H9 (cell line): ENCODE measurements around the gene LRRC8A. TPM values are rescaled to one million over a fixed set of nuclear protein-coding genes. Genes with fewer than 3 reads are reported as not detected.

Source experiments
- DNase-seq: peaks from one replicate; pipeline ENCODE4 v3.0.0-alpha.2; 2017
- H2AFZ ChIP-seq: one replicate; pipeline ENCODE4 v1.6.1; 2013; ENCODE audit warnings: mild to moderate bottlenecking, low read length, control low read depth, moderate library complexity
- H2AK5ac ChIP-seq: 2 replicates; pipeline ENCODE4 v1.6.1; 2013; ENCODE audit warnings: low read length, control low read depth, mixed read lengths; ENCODE audit not compliant: insufficient read length
- H2BK120ac ChIP-seq: one replicate; pipeline ENCODE4 v1.6.1; 2013; ENCODE audit warnings: low read depth, mild to moderate bottlenecking, low read length, control low read depth, inconsistent platforms; ENCODE audit not compliant: poor library complexity, severe bottlenecking
- H2BK12ac ChIP-seq: 2 replicates; pipeline ENCODE4 v1.6.1; 2013; ENCODE audit warnings: low read length, control low read depth, mixed read lengths, low read depth; ENCODE audit not compliant: insufficient read length
- H2BK15ac ChIP-seq: 2 replicates; pipeline ENCODE4 v1.6.1; 2013; ENCODE audit warnings: low read depth, low read length, control low read depth
- H2BK20ac ChIP-seq: one replicate; pipeline ENCODE4 v1.6.1; 2013; ENCODE audit warnings: low read depth, mild to moderate bottlenecking, low read length, control low read depth, inconsistent platforms; ENCODE audit not compliant: poor library complexity, severe bottlenecking
- H2BK5ac ChIP-seq: 2 replicates; pipeline ENCODE4 v1.6.1; 2013; ENCODE audit warnings: low read length, control low read depth, mixed read lengths; ENCODE audit not compliant: insufficient read length
- H3K14ac ChIP-seq: 2 replicates; pipeline ENCODE4 v1.6.1; 2013; ENCODE audit warnings: low read length, control low read depth; ENCODE audit not compliant: insufficient read depth
- H3K18ac ChIP-seq: 2 replicates; pipeline ENCODE4 v1.6.1; 2013; ENCODE audit warnings: low read depth, mild to moderate bottlenecking, mixed read lengths, low read length, control low read depth; ENCODE audit not compliant: insufficient read length
- H3K23ac ChIP-seq: 2 replicates; pipeline ENCODE4 v1.6.1; 2013; ENCODE audit warnings: low read length, control low read depth, mixed read lengths, low read depth; ENCODE audit not compliant: insufficient read length
- H3K23me2 ChIP-seq: 2 replicates; pipeline ENCODE4 v1.6.1; 2013; ENCODE audit warnings: low read depth, mild to moderate bottlenecking, mixed read lengths, low read length, control low read depth; ENCODE audit not compliant: insufficient read length, poor library complexity, severe bottlenecking
- H3K27ac ChIP-seq: 2 replicates; pipeline ENCODE4 v1.5.1; 2013; ENCODE audit warnings: low read length, control low read depth, mixed read lengths, low read depth; ENCODE audit not compliant: insufficient read length
- H3K27me3 ChIP-seq: 2 replicates; pipeline ENCODE4 v1.6.1; 2013; ENCODE audit warnings: low read length, control low read depth, inconsistent platforms; ENCODE audit not compliant: insufficient read depth
- H3K4ac ChIP-seq: 2 replicates; pipeline ENCODE4 v1.6.1; 2013; ENCODE audit warnings: low read depth, mild to moderate bottlenecking, control low read depth, inconsistent platforms, low read length, moderate library complexity
- H3K4me1 ChIP-seq: 2 replicates; pipeline ENCODE4 v1.6.1; 2013; ENCODE audit warnings: low read length, control low read depth, inconsistent platforms; ENCODE audit not compliant: insufficient read depth
- H3K4me2 ChIP-seq: 2 replicates; pipeline ENCODE4 v1.6.1; 2013; ENCODE audit warnings: low read length, control low read depth, mixed read lengths; ENCODE audit not compliant: insufficient read length, insufficient read depth
- H3K56ac ChIP-seq: 2 replicates; pipeline ENCODE4 v1.6.1; 2013; ENCODE audit warnings: low read depth, mild to moderate bottlenecking, mixed read lengths, low read length, control low read depth; ENCODE audit not compliant: insufficient read length
- H3K79me1 ChIP-seq: 2 replicates; pipeline ENCODE4 v1.6.1; 2013; ENCODE audit warnings: low read depth, mild to moderate bottlenecking, moderate library complexity, low read length, control low read depth, inconsistent platforms; ENCODE audit not compliant: insufficient read depth, poor library complexity, severe bottlenecking
- H3K79me2 ChIP-seq: 2 replicates; pipeline ENCODE4 v1.6.1; 2013; ENCODE audit warnings: low read length, control low read depth, inconsistent platforms; ENCODE audit not compliant: insufficient read depth
- H3K9ac ChIP-seq: 2 replicates; pipeline ENCODE4 v1.6.1; 2013; ENCODE audit warnings: low read length, control low read depth, mixed read lengths; ENCODE audit not compliant: insufficient read length; ENCODE audit errors: extremely low read depth
- H3K9me3 ChIP-seq: one replicate; pipeline ENCODE4 v1.6.1; 2013; ENCODE audit warnings: low read depth, low read length, inconsistent platforms; ENCODE audit not compliant: control insufficient read depth
- H3T11ph ChIP-seq: one replicate; pipeline ENCODE4 v1.6.1; 2013; ENCODE audit warnings: mild to moderate bottlenecking, low read length, control low read depth, inconsistent platforms
- H4K20me1 ChIP-seq: one replicate; pipeline ENCODE4 v1.6.1; 2013; ENCODE audit not compliant: control insufficient read depth, insufficient read length, insufficient read depth
- H4K5ac ChIP-seq: 2 replicates; pipeline ENCODE4 v1.6.1; 2013; ENCODE audit warnings: low read depth, mild to moderate bottlenecking, mixed read lengths, low read length, control low read depth; ENCODE audit not compliant: insufficient read length
- H4K8ac ChIP-seq: replicated peaks from 2 replicates; pipeline ENCODE4 v1.6.1; 2013; ENCODE audit warnings: low read length, control low read depth, mixed read lengths, low read depth; ENCODE audit not compliant: insufficient read length
- H4K91ac ChIP-seq: 2 replicates; pipeline ENCODE4 v1.6.1; 2013; ENCODE audit warnings: low read depth, mild to moderate bottlenecking, moderate library complexity, mixed read lengths, low read length, control low read depth; ENCODE audit not compliant: insufficient read length
- H3K27ac Mint-ChIP-seq, 3 experiments: 2 replicates in 2 of 3; 3 replicates in 1 of 3; pipeline ENCODE4 v1.8.0; 2020 to 2021; ENCODE audit warnings: mixed read lengths in 3 of 3, mild to moderate bottlenecking in 1 of 3, moderate library complexity in 1 of 3
- H3K27me3 Mint-ChIP-seq: 2 replicates; pipeline ENCODE4 v1.8.0; 2021; ENCODE audit warnings: low read depth, mild to moderate bottlenecking, moderate library complexity, mixed read lengths
- H3K36me3 Mint-ChIP-seq, 3 experiments: 2 replicates in 2 of 3; 3 replicates in 1 of 3; pipeline ENCODE4 v1.8.0; 2020 to 2021; ENCODE audit warnings: low read depth in 3 of 3, mixed read lengths in 3 of 3; ENCODE audit not compliant: insufficient read depth in 1 of 3
- H3K4me1 Mint-ChIP-seq, 2 experiments: 2 replicates each; pipeline ENCODE4 v1.8.0; 2020; ENCODE audit warnings: mixed read lengths in 2 of 2
- H3K4me3 Mint-ChIP-seq, 2 experiments: 2 replicates in 1 of 2; 3 replicates in 1 of 2; pipeline ENCODE4 v1.8.0; 2020 to 2021; ENCODE audit warnings: mild to moderate bottlenecking in 2 of 2, mixed read lengths in 2 of 2, moderate library complexity in 1 of 2
- H3K9me3 Mint-ChIP-seq, 2 experiments: 2 replicates in 1 of 2; 3 replicates in 1 of 2; pipeline ENCODE4 v1.8.0; 2020; ENCODE audit warnings: mild to moderate bottlenecking in 2 of 2, mixed read lengths in 2 of 2, moderate library complexity in 1 of 2
- CTCF ChIP-seq: fragments of 200-600 bp; sonication (generic); conservative IDR thresholded peaks from 3 replicates; pipeline ENCODE4 v1.8.0; 2021; ENCODE audit warnings: antibody characterized with exemption, mild to moderate bottlenecking
- WGBS: extraction: QIAGEN DNeasy Blood & Tissue Kit; methylation state at CpG from one replicate; pipeline ENCODE4 v1.1.7; 2013; ENCODE audit warnings: missing lambda C conversion rate, low lambda C conversion rate, mixed read lengths; ENCODE audit not compliant: insufficient read length; ENCODE audit errors: extremely low coverage; 5-methylcytosine and 5-hydroxymethylcytosine counted together
- total RNA-seq: library from RNA; stranded (reverse); gene quantifications from 2 replicates; pipeline ENCODE4 v1.2.1, GENCODE V29; 2021

LRRC8A gene
- total RNA-seq, 1 experiment from 2014 or later = 76.0 TPM

- H3K56ac ChIP-seq = no peak overlapping the region
- no peak overlapping the region for H2AK5ac ChIP-seq
- H3K18ac ChIP-seq = no peak overlapping the region
- H2BK120ac ChIP-seq = no peak overlapping the region
- Mint-ChIP-seq H3K4me1 (no peaks in the 10 kb centered on the region), H3K27ac (no peak overlapping the region), H3K4me3 (no peak overlapping the region; a peak in 1 of 5 replicates), H3K36me3 (peaks cover 18 to 30% (median 22%) of the 10 kb centered on the region in 3 experiments; a peak in 6 of 7 replicates), H3K9me3 (no peaks in the 10 kb centered on the region; a peak in 1 of 5 replicates), H3K27me3 (no peaks in the 10 kb centered on the region)
- H3K4ac ChIP-seq = no peak overlapping the region
- no peak overlapping the region for H3K14ac ChIP-seq
- H2BK20ac ChIP-seq = no peak overlapping the region
- H2BK12ac ChIP-seq = no peak overlapping the region
- no peaks in the 10 kb centered on the region for H3K9me3 ChIP-seq
- WGBS = no CpG with 5 or more reads among the region's 28 CpGs
- H3K79me1 ChIP-seq = no peaks in the 10 kb centered on the region
- H3K27me3 ChIP-seq = no peaks in the 10 kb centered on the region
- no peak for DNase-seq
- no peak overlapping the region for H2AFZ ChIP-seq
- H3K23ac ChIP-seq = no peak overlapping the region
- H3K9ac ChIP-seq = no peak overlapping the region
- H3K23me2 ChIP-seq = no peaks in the 10 kb centered on the region
- H4K5ac ChIP-seq = no peak overlapping the region
- no peaks in the 10 kb centered on the region for H3K4me1 ChIP-seq
- H3K79me2 ChIP-seq = no peaks in the 10 kb centered on the region
- no peak overlapping the region for H3K27ac ChIP-seq
- no peak overlapping the region for H2BK15ac ChIP-seq
- no peak overlapping the region for H4K8ac ChIP-seq
- H3T11ph ChIP-seq = no peak overlapping the region
- no peak overlapping the region for H2BK5ac ChIP-seq
- no peak overlapping the region for H3K4me2 ChIP-seq
- TF ChIP-seq CTCF = no peak
- no peaks in the 10 kb centered on the region for H4K20me1 ChIP-seq
- no peak overlapping the region for H4K91ac ChIP-seq
Observed at GRCh38 chr9:128835246-128836210, 46.4 kb upstream of the LRRC8A start.
